WTC11 (cell line): Measurements from ENCODE around the gene UCP3. TPM values are rescaled to one million over a fixed set of nuclear protein-coding genes. Genes with fewer than 3 reads are reported as not detected.

Experiments used
- AFF4 ChIP-seq: sonication (generic); formaldehyde crosslinking; IDR thresholded peaks from 2 replicates; pipeline ENCODE4 v1.8.1; 2023; ENCODE audit warnings: mild to moderate bottlenecking, missing genetic modification reagents, borderline replicate concordance
- ARID4B ChIP-seq: sonication (generic); formaldehyde crosslinking; IDR thresholded peaks from 2 replicates; pipeline ENCODE4 v1.8.0; 2023; ENCODE audit warnings: missing genetic modification reagents, mild to moderate bottlenecking, borderline replicate concordance
- ATF1 ChIP-seq: sonication (generic); formaldehyde crosslinking; IDR thresholded peaks from 2 replicates; pipeline ENCODE4 v1.8.1; 2023; ENCODE audit warnings: mild to moderate bottlenecking, moderate library complexity, missing genetic modification reagents
- ATF3 ChIP-seq: sonication (generic); formaldehyde crosslinking; conservative IDR thresholded peaks from 2 replicates; pipeline ENCODE4 v1.8.1; 2022; ENCODE audit warnings: mild to moderate bottlenecking, missing genetic modification reagents
- ATF6 ChIP-seq: sonication (generic); formaldehyde crosslinking; IDR thresholded peaks from 2 replicates; pipeline ENCODE4 v1.8.1; 2023; ENCODE audit warnings: mild to moderate bottlenecking, missing genetic modification reagents
- CREM ChIP-seq: sonication (generic); formaldehyde crosslinking; IDR thresholded peaks from 2 replicates; pipeline ENCODE4 v1.8.1; 2022; ENCODE audit warnings: mild to moderate bottlenecking, missing genetic modification reagents, moderate library complexity
- E2F4 ChIP-seq: sonication (generic); formaldehyde crosslinking; IDR thresholded peaks from 2 replicates; pipeline ENCODE4 v1.8.1; 2022; ENCODE audit warnings: low read depth, mild to moderate bottlenecking, moderate library complexity, missing genetic modification reagents, borderline replicate concordance
- GABPB1 ChIP-seq: sonication (generic); formaldehyde crosslinking; IDR thresholded peaks from 2 replicates; pipeline ENCODE4 v1.8.1; 2023; ENCODE audit warnings: mild to moderate bottlenecking, missing genetic modification reagents
- GRHL2 ChIP-seq: fragments of 250-450 bp; sonication (Bioruptor Pico); IDR thresholded peaks from 2 replicates; pipeline ENCODE4 v1.8.0; 2022; ENCODE audit warnings: mild to moderate bottlenecking, moderate library complexity; ENCODE audit not compliant: insufficient replicate concordance, severe bottlenecking
- JAZF1 ChIP-seq: fragments of 250-450 bp; sonication (Bioruptor Pico); IDR thresholded peaks from 2 replicates; pipeline ENCODE4 v1.9.0; 2021; ENCODE audit warnings: moderate library complexity, mild to moderate bottlenecking, inconsistent platforms
- JUN ChIP-seq: sonication (generic); formaldehyde crosslinking; IDR thresholded peaks from 2 replicates; pipeline ENCODE4 v1.8.0; 2023; ENCODE audit warnings: mild to moderate bottlenecking, missing genetic modification reagents
- MAX ChIP-seq: sonication (generic); formaldehyde crosslinking; IDR thresholded peaks from 2 replicates; pipeline ENCODE4 v1.8.0; 2022; ENCODE audit warnings: mild to moderate bottlenecking, missing genetic modification reagents
- NFE2L1 ChIP-seq: sonication (generic); formaldehyde crosslinking; IDR thresholded peaks from 2 replicates; pipeline ENCODE4 v1.8.1; 2023; ENCODE audit warnings: missing genetic modification reagents
- PRRX2 ChIP-seq: fragments of 250-450 bp; sonication (Bioruptor Pico); IDR thresholded peaks from 2 replicates; pipeline ENCODE4 v1.8.0; 2021; ENCODE audit warnings: mild to moderate bottlenecking
- SP1 ChIP-seq: sonication (generic); formaldehyde crosslinking; conservative IDR thresholded peaks from 2 replicates; pipeline ENCODE4 v1.8.1; 2022; ENCODE audit warnings: missing genetic modification reagents
- STAT6 ChIP-seq: sonication (generic); formaldehyde crosslinking; conservative IDR thresholded peaks from 2 replicates; pipeline ENCODE4 v1.8.1; 2023; ENCODE audit warnings: mild to moderate bottlenecking, low read depth, missing genetic modification reagents, moderate library complexity
- TEAD1 ChIP-seq: sonication (generic); formaldehyde crosslinking; IDR thresholded peaks from 2 replicates; pipeline ENCODE4 v1.8.0; 2022; ENCODE audit warnings: mild to moderate bottlenecking, missing genetic modification reagents
- ZMAT4 ChIP-seq: fragments of 250-450 bp; sonication (Bioruptor Pico); IDR thresholded peaks from 2 replicates; pipeline ENCODE4 v1.9.0; 2021; ENCODE audit warnings: mild to moderate bottlenecking
- ZNF121 ChIP-seq: sonication (generic); formaldehyde crosslinking; IDR thresholded peaks from 2 replicates; pipeline ENCODE4 v1.8.0; 2023; ENCODE audit warnings: missing genetic modification reagents
- ZNF263 ChIP-seq: sonication (generic); formaldehyde crosslinking; IDR thresholded peaks from 2 replicates; pipeline ENCODE4 v1.8.1; 2022; ENCODE audit warnings: low read depth, mild to moderate bottlenecking, moderate library complexity, missing genetic modification reagents
- ZNF396 ChIP-seq: fragments of 250-450 bp; sonication (Bioruptor Pico); IDR thresholded peaks from 2 replicates; pipeline ENCODE4 v1.8.0; 2021; ENCODE audit warnings: mild to moderate bottlenecking, moderate library complexity, borderline replicate concordance
- total RNA-seq: library from RNA; stranded (reverse); gene quantifications from 3 replicates; pipeline ENCODE4 v1.2.3, GENCODE V29; 2021

Gene UCP3
- total RNA-seq, 1 experiment from 2014 or later, result 0.55 TPM

GRCh38 chr11:73982990-73983740 is 25.7 kb downstream of the UCP3 start (continued):
- TF ChIP-seq GRHL2 (no peak), ZNF263 (CRISPR knock-in tag) (no peak), ZMAT4 (CRISPR knock-in tag) (no peak), ATF3 (CRISPR knock-in tag) (no peak), ZNF121 (CRISPR knock-in tag) (no peak), ATF6 (CRISPR knock-in tag) (no peak), ATF1 (CRISPR knock-in tag) (0 out of 2 replicates have a peak, but pooled peaks have one; percentile 56), TEAD1 (CRISPR knock-in tag) (peak; percentile 49), PRRX2 (CRISPR knock-in tag) (no peak), E2F4 (CRISPR knock-in tag) (peak; percentile 52; the same call in 1 of the 2 replicates), MAX (CRISPR knock-in tag) (peak; percentile 93), SP1 (CRISPR knock-in tag) (peak; percentile 70; the same call in 1 of the 2 replicates), ZNF396 (CRISPR knock-in tag) (no peak), JAZF1 (CRISPR knock-in tag) (no peak), JUN (CRISPR knock-in tag) (peak; percentile 49; the same call in 1 of the 2 replicates), AFF4 (CRISPR knock-in tag) (no peak), ARID4B (CRISPR knock-in tag) (0 out of 2 replicates have a peak, but pooled peaks have one; percentile 40), NFE2L1 (CRISPR knock-in tag) (peak; percentile 75; the same call in 1 of the 2 replicates), GABPB1 (peak; percentile 74; the same call in 1 of the 2 replicates), STAT6 (CRISPR knock-in tag) (no peak), CREM (CRISPR knock-in tag) (peak; percentile 51; the same call in 1 of the 2 replicates)
